ENCODE results near the gene SLK.

SLK gene

GRCh38 chr10:103954543-103954942 lies 12.4 kb upstream of the SLK start:
- H3K4me3 ChIP-seq (ENCODE audit: low read depth, low read length), result no peak overlapping the region
- no peak for TF ChIP-seq CTCF (IDR thresholded peaks at IDR 0.05; ENCODE audit: low read depth, low read length)

- H3K4me3 ChIP-seq (ENCODE audit: low read depth, low read length), result no peak overlapping the region
- TF ChIP-seq CTCF (IDR thresholded peaks at IDR 0.05; ENCODE audit: low read depth, low read length), result no peak
Measured at GRCh38 chr10:103958996-103959395, 7.9 kb upstream of the SLK start.

GRCh38 chr10:103960103-103960502 lies 6.8 kb upstream of the SLK start:
- TF ChIP-seq CTCF (IDR thresholded peaks at IDR 0.05; ENCODE audit: low read depth, low read length), result no peak
- H3K4me3 ChIP-seq (ENCODE audit: low read depth, low read length), result no peak overlapping the region

GRCh38 chr10:103967448-103968071 lies 620 bp downstream of the SLK start:
- peak overlapping the region; percentile 91 for H3K4me3 ChIP-seq (ENCODE audit: low read depth, low read length)
- TF ChIP-seq CTCF (IDR thresholded peaks at IDR 0.05; ENCODE audit: low read depth, low read length), result no peak

GRCh38 chr10:103968441-103969391 lies 1.8 kb downstream of the SLK start:
- peak overlapping the region; percentile 91 for H3K4me3 ChIP-seq (ENCODE audit: low read depth, low read length)
- no peak for TF ChIP-seq CTCF (IDR thresholded peaks at IDR 0.05; ENCODE audit: low read depth, low read length)

GRCh38 chr10:103969436-103969835 lies 2.5 kb downstream of the SLK start:
- H3K4me3 ChIP-seq (ENCODE audit: low read depth, low read length), result peak overlapping the region; percentile 39
- no peak for TF ChIP-seq CTCF (IDR thresholded peaks at IDR 0.05; ENCODE audit: low read depth, low read length)

Measured in WI38 (cell line).